Heart left ventricle (tissue), 13 donors: ENCODE data around the gene UACA.

Experiments used
- CTCF ChIP-seq, 12 donors: fragments of 200-600 bp; sonication (generic) in 4 of 12; IDR thresholded peaks; one replicate each; pipeline versions ENCODE4 v1.5.0 to v1.8.0; 2018 to 2022; ENCODE audit warnings: antibody characterized with exemption in 12 of 12, mild to moderate bottlenecking in 5 of 12
- POLR2A ChIP-seq, 2 donors: fragments of 450-650 bp; IDR thresholded peaks; one replicate each; pipeline ENCODE4 v1.6.1; 2017; ENCODE audit warnings: antibody characterized with exemption in 2 of 2, mild to moderate bottlenecking in 2 of 2, moderate library complexity in 2 of 2
- donor health status: ischemic (EF 13 %, LVEDD 7.1; RV severe dilation, severe dysfunction).
- donor health status: DM: no; HTN: yes; CAD: no.
- donor health status: DM: no; HTN: no; CAD: no.
- donor health status: ischemic (EF 25% LVEDD 6.9; RV normal size, moderate dysfunction).
- donor health status: ischemic (EF 25% LVEDD 5.7; RV mildly dilated, moderate dysfunction).
- donor health status: ischemic (EF 35%, LVEDD 5.7; RV mildly dilated, moderate dysfunction).
- donor health status: nonischemic (EF 11% LVEDD 7.7; RV severe dilation, severe dysfunction).
- donor health status: DM: yes; HTN: yes; CAD: no.
- donor health status: PGD.
- donor health status: ischemic (EF 29% LVEDD 5.4; RV normal size, mild dysfunction).
- donor health status: nonischemic (EF 23%, LVEDD 6.1; RV moderate dilation, normal function).

DNA sequence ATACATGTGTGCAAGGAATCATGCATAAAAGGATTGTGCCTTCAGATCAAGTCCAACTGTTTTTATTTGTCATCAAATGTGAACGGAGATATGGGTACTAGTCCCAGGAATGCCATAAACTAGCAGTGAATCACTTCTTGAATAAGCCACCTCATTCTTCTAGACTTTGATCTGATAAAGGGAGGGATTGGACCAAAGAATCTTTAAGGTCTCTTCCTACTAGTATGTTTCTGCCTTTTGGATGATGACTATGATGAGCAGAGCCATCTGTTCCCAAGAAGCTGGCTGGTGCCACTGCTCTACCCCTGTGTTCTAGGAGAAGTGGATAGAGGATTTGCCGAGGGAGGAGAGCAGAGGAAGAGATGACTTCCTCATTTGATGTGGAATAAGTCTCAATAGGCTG lies 28.8 kb upstream of the UACA start:
- TF ChIP-seq CTCF (IDR thresholded peaks at IDR 0.05) = no peak
- TF ChIP-seq POLR2A (IDR thresholded peaks at IDR 0.05) = no peak
